Measurements from ENCODE around the gene MSH5. TPM values are rescaled to one million over a fixed set of nuclear protein-coding genes. Genes with fewer than 3 reads are reported as not detected.

MSH5 gene
- total RNA-seq, 1 experiment from 2014 or later = 43.1 TPM

DNA sequence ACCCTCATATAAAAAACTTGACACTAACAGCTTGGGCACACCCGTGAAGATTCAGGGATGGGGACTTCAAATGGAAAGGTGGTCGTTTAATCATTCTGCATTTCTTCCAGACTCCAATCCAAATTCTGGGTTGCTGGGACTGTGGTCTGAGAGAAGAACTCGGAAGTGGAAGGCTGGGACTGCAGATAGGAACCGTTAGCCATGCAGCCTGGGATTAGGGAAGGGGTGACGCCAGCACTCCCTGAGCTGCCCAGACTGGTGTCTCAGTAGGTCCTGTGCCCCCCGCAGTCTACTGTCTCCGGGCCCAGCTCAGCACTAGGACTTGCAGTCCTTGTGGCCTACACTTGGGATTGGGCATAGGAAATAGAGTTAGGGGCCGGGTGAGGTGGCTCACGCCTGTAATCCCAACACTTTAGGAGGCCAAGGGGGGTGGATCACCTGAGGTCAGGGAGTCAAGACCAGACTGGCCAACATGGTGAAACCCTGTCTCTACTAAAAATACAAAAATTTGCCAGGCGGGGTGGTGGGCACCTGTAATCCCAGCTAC is 3.0 kb upstream of the MSH5 start:
- H3K27ac Mint-ChIP-seq = peak overlapping the region; percentile 90
- DNase-seq (ENCODE audit: low spot score) = no peak
- no peak for ATAC-seq
- H3K4me3 Mint-ChIP-seq = peak overlapping the region; percentile 93
- ChIA-PET POLR2A (interaction anchor here (1.0 to 2.5 kb wide), 5 partner anchors 16 to 91 kb away, joined by 3 to 7 read pairs (median 3); partner anchors contain the start of genes BAG6 and HSPA1B), CTCF (interaction anchor here (0.7 to 7.1 kb wide), 14 partner anchors 8 to 216 kb away, joined by 3 to 62 read pairs (median 4); partner anchors contain the start of genes BAG6, C6orf47, DDAH2 and HSPA1B)
- H3K9me3 Mint-ChIP-seq = no peaks in the 10 kb centered on the region
- TF ChIP-seq MAX (CRISPR knock-in tag; IDR thresholded peaks at IDR 0.05) (no peak), HMGA2 (CRISPR knock-in tag; IDR thresholded peaks at IDR 0.05) (no peak), ATF1 (CRISPR knock-in tag; IDR thresholded peaks at IDR 0.05) (no peak), FOXK1 (CRISPR knock-in tag; IDR thresholded peaks at IDR 0.05) (no peak), USF1 (CRISPR knock-in tag; IDR thresholded peaks at IDR 0.05) (no peak)
- TF ChIP-seq, protein P1, sequence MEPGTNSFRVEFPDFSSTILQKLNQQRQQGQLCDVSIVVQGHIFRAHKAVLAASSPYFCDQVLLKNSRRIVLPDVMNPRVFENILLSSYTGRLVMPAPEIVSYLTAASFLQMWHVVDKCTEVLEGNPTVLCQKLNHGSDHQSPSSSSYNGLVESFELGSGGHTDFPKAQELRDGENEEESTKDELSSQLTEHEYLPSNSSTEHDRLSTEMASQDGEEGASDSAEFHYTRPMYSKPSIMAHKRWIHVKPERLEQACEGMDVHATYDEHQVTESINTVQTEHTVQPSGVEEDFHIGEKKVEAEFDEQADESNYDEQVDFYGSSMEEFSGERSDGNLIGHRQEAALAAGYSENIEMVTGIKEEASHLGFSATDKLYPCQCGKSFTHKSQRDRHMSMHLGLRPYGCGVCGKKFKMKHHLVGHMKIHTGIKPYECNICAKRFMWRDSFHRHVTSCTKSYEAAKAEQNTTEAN (CRISPR knock-in tag; IDR thresholded peaks at IDR 0.05) = no peak
- TF ChIP-seq, protein P2, sequence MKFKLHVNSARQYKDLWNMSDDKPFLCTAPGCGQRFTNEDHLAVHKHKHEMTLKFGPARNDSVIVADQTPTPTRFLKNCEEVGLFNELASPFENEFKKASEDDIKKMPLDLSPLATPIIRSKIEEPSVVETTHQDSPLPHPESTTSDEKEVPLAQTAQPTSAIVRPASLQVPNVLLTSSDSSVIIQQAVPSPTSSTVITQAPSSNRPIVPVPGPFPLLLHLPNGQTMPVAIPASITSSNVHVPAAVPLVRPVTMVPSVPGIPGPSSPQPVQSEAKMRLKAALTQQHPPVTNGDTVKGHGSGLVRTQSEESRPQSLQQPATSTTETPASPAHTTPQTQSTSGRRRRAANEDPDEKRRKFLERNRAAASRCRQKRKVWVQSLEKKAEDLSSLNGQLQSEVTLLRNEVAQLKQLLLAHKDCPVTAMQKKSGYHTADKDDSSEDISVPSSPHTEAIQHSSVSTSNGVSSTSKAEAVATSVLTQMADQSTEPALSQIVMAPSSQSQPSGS (CRISPR knock-in tag; IDR thresholded peaks at IDR 0.05; ENCODE audit: borderline replicate concordance, low read depth) = no peak
- TF ChIP-seq, protein P3, sequence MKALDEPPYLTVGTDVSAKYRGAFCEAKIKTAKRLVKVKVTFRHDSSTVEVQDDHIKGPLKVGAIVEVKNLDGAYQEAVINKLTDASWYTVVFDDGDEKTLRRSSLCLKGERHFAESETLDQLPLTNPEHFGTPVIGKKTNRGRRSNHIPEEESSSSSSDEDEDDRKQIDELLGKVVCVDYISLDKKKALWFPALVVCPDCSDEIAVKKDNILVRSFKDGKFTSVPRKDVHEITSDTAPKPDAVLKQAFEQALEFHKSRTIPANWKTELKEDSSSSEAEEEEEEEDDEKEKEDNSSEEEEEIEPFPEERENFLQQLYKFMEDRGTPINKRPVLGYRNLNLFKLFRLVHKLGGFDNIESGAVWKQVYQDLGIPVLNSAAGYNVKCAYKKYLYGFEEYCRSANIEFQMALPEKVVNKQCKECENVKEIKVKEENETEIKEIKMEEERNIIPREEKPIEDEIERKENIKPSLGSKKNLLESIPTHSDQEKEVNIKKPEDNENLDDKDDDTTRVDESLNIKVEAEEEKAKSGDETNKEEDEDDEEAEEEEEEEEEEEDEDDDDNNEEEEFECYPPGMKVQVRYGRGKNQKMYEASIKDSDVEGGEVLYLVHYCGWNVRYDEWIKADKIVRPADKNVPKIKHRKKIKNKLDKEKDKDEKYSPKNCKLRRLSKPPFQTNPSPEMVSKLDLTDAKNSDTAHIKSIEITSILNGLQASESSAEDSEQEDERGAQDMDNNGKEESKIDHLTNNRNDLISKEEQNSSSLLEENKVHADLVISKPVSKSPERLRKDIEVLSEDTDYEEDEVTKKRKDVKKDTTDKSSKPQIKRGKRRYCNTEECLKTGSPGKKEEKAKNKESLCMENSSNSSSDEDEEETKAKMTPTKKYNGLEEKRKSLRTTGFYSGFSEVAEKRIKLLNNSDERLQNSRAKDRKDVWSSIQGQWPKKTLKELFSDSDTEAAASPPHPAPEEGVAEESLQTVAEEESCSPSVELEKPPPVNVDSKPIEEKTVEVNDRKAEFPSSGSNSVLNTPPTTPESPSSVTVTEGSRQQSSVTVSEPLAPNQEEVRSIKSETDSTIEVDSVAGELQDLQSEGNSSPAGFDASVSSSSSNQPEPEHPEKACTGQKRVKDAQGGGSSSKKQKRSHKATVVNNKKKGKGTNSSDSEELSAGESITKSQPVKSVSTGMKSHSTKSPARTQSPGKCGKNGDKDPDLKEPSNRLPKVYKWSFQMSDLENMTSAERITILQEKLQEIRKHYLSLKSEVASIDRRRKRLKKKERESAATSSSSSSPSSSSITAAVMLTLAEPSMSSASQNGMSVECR (CRISPR knock-in tag; IDR thresholded peaks at IDR 0.05; ENCODE audit: borderline replicate concordance) = no peak
- TF ChIP-seq, protein P4, sequence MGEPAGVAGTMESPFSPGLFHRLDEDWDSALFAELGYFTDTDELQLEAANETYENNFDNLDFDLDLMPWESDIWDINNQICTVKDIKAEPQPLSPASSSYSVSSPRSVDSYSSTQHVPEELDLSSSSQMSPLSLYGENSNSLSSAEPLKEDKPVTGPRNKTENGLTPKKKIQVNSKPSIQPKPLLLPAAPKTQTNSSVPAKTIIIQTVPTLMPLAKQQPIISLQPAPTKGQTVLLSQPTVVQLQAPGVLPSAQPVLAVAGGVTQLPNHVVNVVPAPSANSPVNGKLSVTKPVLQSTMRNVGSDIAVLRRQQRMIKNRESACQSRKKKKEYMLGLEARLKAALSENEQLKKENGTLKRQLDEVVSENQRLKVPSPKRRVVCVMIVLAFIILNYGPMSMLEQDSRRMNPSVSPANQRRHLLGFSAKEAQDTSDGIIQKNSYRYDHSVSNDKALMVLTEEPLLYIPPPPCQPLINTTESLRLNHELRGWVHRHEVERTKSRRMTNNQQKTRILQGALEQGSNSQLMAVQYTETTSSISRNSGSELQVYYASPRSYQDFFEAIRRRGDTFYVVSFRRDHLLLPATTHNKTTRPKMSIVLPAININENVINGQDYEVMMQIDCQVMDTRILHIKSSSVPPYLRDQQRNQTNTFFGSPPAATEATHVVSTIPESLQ (CRISPR knock-in tag; IDR thresholded peaks at IDR 0.05) = no peak
- TF ChIP-seq, protein P5, sequence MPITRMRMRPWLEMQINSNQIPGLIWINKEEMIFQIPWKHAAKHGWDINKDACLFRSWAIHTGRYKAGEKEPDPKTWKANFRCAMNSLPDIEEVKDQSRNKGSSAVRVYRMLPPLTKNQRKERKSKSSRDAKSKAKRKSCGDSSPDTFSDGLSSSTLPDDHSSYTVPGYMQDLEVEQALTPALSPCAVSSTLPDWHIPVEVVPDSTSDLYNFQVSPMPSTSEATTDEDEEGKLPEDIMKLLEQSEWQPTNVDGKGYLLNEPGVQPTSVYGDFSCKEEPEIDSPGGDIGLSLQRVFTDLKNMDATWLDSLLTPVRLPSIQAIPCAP (CRISPR knock-in tag; IDR thresholded peaks at IDR 0.05) = no peak
- peaks cover 25% of the 10 kb centered on the region for H3K36me3 Mint-ChIP-seq
- H3K4me1 Mint-ChIP-seq = peaks cover 41% of the 10 kb centered on the region
- H3K27me3 Mint-ChIP-seq (ENCODE audit: low read depth) = no peaks in the 10 kb centered on the region; the same call in 1 of the 2 replicates

GRCh38 chr6:31737315-31737990 is 2.4 kb upstream of the MSH5 start:
- no peaks in the 10 kb centered on the region for H3K9me3 Mint-ChIP-seq
- H3K27ac Mint-ChIP-seq = peak overlapping the region; percentile 61
- no peak for DNase-seq (ENCODE audit: low spot score)
- H3K27me3 Mint-ChIP-seq (ENCODE audit: low read depth) = no peaks in the 10 kb centered on the region; the same call in 1 of the 2 replicates
- peak overlapping the region; percentile 93 for H3K4me3 Mint-ChIP-seq
- no peak for ATAC-seq
- peaks cover 22% of the 10 kb centered on the region for H3K36me3 Mint-ChIP-seq
- H3K4me1 Mint-ChIP-seq = peaks cover 41% of the 10 kb centered on the region
- CTCF ChIA-PET = interaction anchor here (0.7 to 7.1 kb wide), 19 partner anchors 8 to 215 kb away, joined by 3 to 62 read pairs (median 4); partner anchors contain the start of genes BAG6, C6orf47, DDAH2 and HSPA1A
- POLR2A ChIA-PET = interaction anchor here (0.7 to 4.5 kb wide), 4 partner anchors 9 to 90 kb away, joined by 3 to 32 read pairs (median 4); partner anchors contain the start of genes DDAH2 and HSPA1B
- TF ChIP-seq USF1 (CRISPR knock-in tag; IDR thresholded peaks at IDR 0.05) = no peak
- TF ChIP-seq ESRRA (CRISPR knock-in tag; IDR thresholded peaks at IDR 0.05; ENCODE audit: borderline replicate concordance) = no peak
- TF ChIP-seq SP1 (CRISPR knock-in tag; conservative IDR thresholded peaks at IDR 0.05) = no peak
- TF ChIP-seq MXD4 (CRISPR knock-in tag; IDR thresholded peaks at IDR 0.05; ENCODE audit: borderline replicate concordance) = no peak
- no peak for TF ChIP-seq MLX (CRISPR knock-in tag; IDR thresholded peaks at IDR 0.05)
- no peak for TF ChIP-seq MAX (CRISPR knock-in tag; IDR thresholded peaks at IDR 0.05)
- no peak for TF ChIP-seq GRHL2 (CRISPR knock-in tag; IDR thresholded peaks at IDR 0.05; ENCODE audit: insufficient replicate concordance, severe bottlenecking)
- no peak for TF ChIP-seq SOX15 (CRISPR knock-in tag; IDR thresholded peaks at IDR 0.05)
- TF ChIP-seq ZNF317 (CRISPR knock-in tag; IDR thresholded peaks at IDR 0.05; ENCODE audit: borderline replicate concordance, low read depth) = no peak
- TF ChIP-seq SMAD3 (CRISPR knock-in tag; IDR thresholded peaks at IDR 0.05; ENCODE audit: borderline replicate concordance) = no peak
- TF ChIP-seq NFATC4 (CRISPR knock-in tag; IDR thresholded peaks at IDR 0.05) = no peak

Measured in WTC11 (cell line).